Measurements from ENCODE around the gene MLN. TPM values are rescaled to one million over a fixed set of nuclear protein-coding genes. Genes with fewer than 3 reads are reported as not detected.

The MLN gene
- polyA plus RNA-seq, 1 of the 3 experiments (the other 2 are of a cell fraction) = not detected

DNA sequence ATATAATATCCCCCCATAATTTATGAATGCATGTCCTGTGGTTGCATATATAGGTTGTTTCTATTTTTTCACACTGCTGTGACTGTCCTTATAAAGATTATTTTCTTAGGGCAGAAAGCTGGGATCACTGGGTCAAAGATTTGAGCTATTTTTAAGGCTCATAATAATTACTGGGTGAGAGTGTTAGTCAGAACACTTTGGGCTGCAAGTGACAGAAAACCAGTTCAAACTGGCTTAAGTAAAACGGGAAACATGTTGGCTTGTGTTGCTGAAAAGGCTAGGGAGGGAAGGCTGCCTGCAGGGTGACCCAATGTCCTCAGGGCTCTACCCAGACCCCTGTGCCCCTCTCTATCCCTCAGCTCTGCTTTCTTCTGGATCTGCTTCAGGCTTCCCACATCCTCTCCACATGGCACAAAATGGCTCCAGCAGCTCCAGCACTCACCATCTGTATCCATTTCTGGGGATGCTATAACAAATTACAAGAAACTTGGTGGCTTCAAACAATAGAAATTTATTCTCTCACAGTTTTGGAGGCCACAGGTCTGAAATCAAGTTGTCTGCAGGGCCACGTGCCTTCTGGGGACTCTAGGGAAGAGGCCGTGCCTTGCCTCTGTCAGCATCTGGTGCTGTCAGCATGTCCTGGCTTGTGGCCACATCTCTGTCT is 33.1 kb upstream of the MLN start:
- no peak for DNase-seq
- no peak overlapping the region for H3K4me2 ChIP-seq
- no peaks in the 10 kb centered on the region for H3K79me2 ChIP-seq (ENCODE audit: insufficient read depth)
- TF ChIP-seq, protein P1, sequence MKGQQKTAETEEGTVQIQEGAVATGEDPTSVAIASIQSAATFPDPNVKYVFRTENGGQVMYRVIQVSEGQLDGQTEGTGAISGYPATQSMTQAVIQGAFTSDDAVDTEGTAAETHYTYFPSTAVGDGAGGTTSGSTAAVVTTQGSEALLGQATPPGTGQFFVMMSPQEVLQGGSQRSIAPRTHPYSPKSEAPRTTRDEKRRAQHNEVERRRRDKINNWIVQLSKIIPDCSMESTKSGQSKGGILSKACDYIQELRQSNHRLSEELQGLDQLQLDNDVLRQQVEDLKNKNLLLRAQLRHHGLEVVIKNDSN (IDR thresholded peaks at IDR 0.05; ENCODE audit: borderline replicate concordance, low read depth) = no peak
- H3K4me3 ChIP-seq (ENCODE audit: low read depth in 2 of 2, low read length in 1 of 2) = no peak overlapping the region
- no peak overlapping the region for H3K27ac ChIP-seq (ENCODE audit: low read depth in 2 of 2, low read length in 1 of 2)
- CTCF ChIA-PET = interaction anchor here (2.4 kb wide), 1 partner anchor 65 kb away, joined by 9 read pairs; no protein-coding TSS in a partner anchor
- H3K9me2 ChIP-seq = no peaks in the 10 kb centered on the region
- H3K9ac ChIP-seq = no peak overlapping the region
- no peaks in the 10 kb centered on the region for H3K27me3 ChIP-seq (ENCODE audit: insufficient read depth)
- POLR2A ChIA-PET = no interaction called here
- no peaks in the 10 kb centered on the region for H3K36me3 ChIP-seq (replicated peaks in 1 of 2; ENCODE audit: control insufficient read depth in 1 of 2, insufficient read depth in 2 of 2, low read length in 1 of 2)
- H3K9me3 ChIP-seq = no peaks in the 10 kb centered on the region
- peaks cover 11% of the 10 kb centered on the region for H3F3A ChIP-seq (replicated peaks; ENCODE audit: insufficient read depth)
- H4K20me1 ChIP-seq (ENCODE audit: insufficient read depth) = no peaks in the 10 kb centered on the region
- peaks cover 20 to 30% of the 10 kb centered on the region in 2 experiments; a peak in 3 of 4 replicates for H3K4me1 ChIP-seq (ENCODE audit: control insufficient read depth in 1 of 2, insufficient read depth in 2 of 2, low read depth in 1 of 2, low read length in 1 of 2)
- 92% methylated on average over 3 of the region's 3 CpGs for WGBS (ENCODE audit: low lambda C conversion rate)
- no peak overlapping the region for H2AFZ ChIP-seq (ENCODE audit: low read depth)

DNA sequence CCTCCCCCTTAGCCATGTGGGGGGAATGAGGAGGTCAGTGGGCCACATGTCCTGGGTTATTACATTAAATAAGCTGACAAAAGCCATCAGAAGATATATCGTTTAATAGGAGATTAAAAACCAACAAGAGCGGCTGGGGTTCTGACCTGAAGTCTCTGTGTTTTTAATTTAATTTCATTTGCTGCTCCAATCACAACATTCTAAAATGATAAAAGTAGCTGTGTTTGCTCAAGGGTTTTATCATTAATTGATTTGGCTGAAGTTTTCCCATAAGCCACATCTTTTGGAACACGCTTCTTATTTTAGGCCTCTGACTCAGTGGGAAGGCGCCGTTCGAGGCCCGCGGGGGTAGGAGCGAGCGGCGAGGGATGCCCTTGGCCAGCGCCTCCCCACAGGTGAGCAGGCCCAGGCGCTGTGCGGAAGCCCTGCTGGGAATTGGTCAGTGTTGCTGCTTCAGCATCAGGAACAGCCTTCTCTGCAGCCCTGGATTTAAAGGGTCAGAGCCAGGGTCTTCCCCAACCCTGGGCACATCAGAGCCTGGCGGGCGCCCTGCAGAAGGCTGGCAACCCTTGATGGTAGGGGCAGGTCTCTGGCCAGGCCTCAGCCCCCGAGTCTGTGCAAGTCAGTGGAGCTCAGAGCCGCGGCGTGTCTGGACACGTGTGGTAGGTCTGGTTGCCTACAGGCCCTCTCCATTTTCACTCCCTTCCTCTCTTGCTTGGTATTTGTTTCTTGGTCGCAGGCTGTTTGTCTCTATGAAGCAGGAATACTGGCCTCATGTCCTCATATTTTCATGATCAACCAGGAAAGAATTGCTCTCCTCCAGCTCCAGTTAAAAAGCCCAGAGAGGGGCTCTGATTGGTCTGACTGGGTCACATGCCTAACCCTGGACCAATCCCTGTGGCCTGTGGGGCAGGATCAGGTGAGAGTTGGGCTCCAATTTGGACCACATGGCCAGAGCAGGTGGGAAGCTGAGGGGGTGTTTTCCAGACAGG is 30.9 kb upstream of the MLN start:
- WGBS (ENCODE audit: low lambda C conversion rate) = 81% methylated on average over 17 of the region's 22 CpGs

More for the DNA sequence above, 30.9 kb upstream of the MLN start:
- no peaks in the 10 kb centered on the region for H3K36me3 ChIP-seq (replicated peaks in 1 of 2; ENCODE audit: control insufficient read depth in 1 of 2, insufficient read depth in 2 of 2, low read length in 1 of 2)
- no peaks in the 10 kb centered on the region for H4K20me1 ChIP-seq (ENCODE audit: insufficient read depth)
- H3K79me2 ChIP-seq (ENCODE audit: insufficient read depth) = no peaks in the 10 kb centered on the region
- no peak overlapping the region for H3K9ac ChIP-seq
- H3K27ac ChIP-seq (ENCODE audit: low read depth in 2 of 2, low read length in 1 of 2) = peak overlapping the region in 1 of 2 experiments; percentile 64; a peak in 2 of 4 replicates
- CTCF ChIA-PET = interaction anchor here (1.0 to 1.8 kb wide), 4 partner anchors 15 to 329 kb away, joined by 3 to 6 read pairs (median 4); no protein-coding TSS in a partner anchor
- TF ChIP-seq GABPA (IDR thresholded peaks at IDR 0.05; ENCODE audit: low read depth) (no peak), NRF1 (IDR thresholded peaks at IDR 0.05; ENCODE audit: low read depth, low read length) (no peak), FOXJ3 (CRISPR knock-in tag; IDR thresholded peaks at IDR 0.05) (no peak), EP300 (IDR thresholded peaks at IDR 0.05; ENCODE audit: borderline replicate concordance in 1 of 2, low read depth in 1 of 2, low read length in 1 of 2) (no peak), GATA2 (CRISPR knock-in tag; IDR thresholded peaks at IDR 0.05) (peak; percentile 63), RCOR1 (IDR thresholded peaks at IDR 0.05; ENCODE audit: low read length) (no peak), TAF1 (IDR thresholded peaks at IDR 0.05; ENCODE audit: borderline replicate concordance, low read depth, low read length) (no peak), POLR2AphosphoS5 (IDR thresholded peaks at IDR 0.05; ENCODE audit: low read depth, low read length) (no peak)
- TF ChIP-seq, protein P2, sequence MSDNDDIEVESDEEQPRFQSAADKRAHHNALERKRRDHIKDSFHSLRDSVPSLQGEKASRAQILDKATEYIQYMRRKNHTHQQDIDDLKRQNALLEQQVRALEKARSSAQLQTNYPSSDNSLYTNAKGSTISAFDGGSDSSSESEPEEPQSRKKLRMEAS (IDR thresholded peaks at IDR 0.05; ENCODE audit: low read depth) = no peak
- TF ChIP-seq, protein P1 (IDR thresholded peaks at IDR 0.05; ENCODE audit: borderline replicate concordance, low read depth) = peak; percentile 66; the same call in 1 of the 2 replicates
- peaks cover 3% of the 10 kb centered on the region for H3F3A ChIP-seq (replicated peaks; ENCODE audit: insufficient read depth)
- POLR2A ChIA-PET = no interaction called here
- no peaks in the 10 kb centered on the region for H3K9me2 ChIP-seq
- H3K4me3 ChIP-seq (ENCODE audit: low read depth in 2 of 2, low read length in 1 of 2) = no peak overlapping the region
- no peaks in the 10 kb centered on the region for H3K9me3 ChIP-seq
- no peaks in the 10 kb centered on the region; the same call in 1 of the 2 replicates for H3K27me3 ChIP-seq (ENCODE audit: insufficient read depth)
- H2AFZ ChIP-seq (ENCODE audit: low read depth) = no peak overlapping the region
- peak; percentile 68 for DNase-seq
- peaks cover 10 to 23% of the 10 kb centered on the region in 2 experiments; a peak in 3 of 4 replicates for H3K4me1 ChIP-seq (ENCODE audit: control insufficient read depth in 1 of 2, insufficient read depth in 2 of 2, low read depth in 1 of 2, low read length in 1 of 2)
- H3K4me2 ChIP-seq = no peak overlapping the region

All from SK-N-SH (cell line).